Measurements from ENCODE around the gene DNAJC7. TPM values are rescaled to one million over a fixed set of nuclear protein-coding genes. Genes with fewer than 3 reads are reported as not detected.

The DNAJC7 gene
- total and polyA plus RNA-seq, 9 of the 15 experiments (the other 6 are each of a cell fraction or from before 2014, with no cell fraction given), result 85.8 to 262 (median 157) TPM

DNA sequence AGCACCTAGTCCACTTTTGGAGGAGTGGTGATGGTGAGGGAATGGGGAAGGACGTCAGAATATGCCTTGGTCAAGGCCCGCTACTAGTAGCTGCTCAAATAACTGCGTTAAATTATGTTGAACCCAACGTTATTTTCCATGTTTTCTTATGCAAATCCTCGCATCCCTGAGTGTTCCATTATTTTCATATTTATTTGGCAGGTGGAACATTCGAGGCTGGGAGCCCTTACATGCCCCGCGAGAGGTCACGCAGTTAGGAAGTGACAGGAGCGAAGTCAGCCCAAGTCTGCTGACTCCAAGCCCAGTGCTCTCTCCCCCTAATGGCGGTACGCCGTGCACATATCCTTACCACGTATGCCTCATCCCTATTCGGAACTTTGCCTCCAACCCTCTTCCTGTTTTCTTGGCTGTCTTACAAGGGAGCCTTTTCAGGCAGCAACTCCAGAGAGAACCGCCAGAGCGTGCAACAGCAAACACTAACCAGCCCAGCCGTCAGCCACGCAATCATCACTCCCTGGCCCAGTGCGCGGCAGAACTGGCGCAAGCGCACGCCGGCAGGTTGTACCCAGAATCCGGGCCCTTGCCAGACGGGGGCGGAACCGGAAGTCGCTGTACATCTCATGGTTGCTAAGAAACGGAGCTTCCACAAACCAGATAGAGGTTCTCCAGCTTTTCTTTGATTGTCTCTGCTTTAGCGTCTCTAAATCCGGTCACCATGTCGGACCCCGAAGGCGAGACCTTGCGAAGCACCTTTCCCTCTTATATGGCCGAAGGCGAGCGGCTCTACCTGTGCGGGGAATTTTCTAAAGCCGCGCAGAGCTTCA, 87.0 kb downstream of the DNAJC7 start, which contains the start of gene ODAD4 (continued):
- TF ChIP-seq, protein P1, sequence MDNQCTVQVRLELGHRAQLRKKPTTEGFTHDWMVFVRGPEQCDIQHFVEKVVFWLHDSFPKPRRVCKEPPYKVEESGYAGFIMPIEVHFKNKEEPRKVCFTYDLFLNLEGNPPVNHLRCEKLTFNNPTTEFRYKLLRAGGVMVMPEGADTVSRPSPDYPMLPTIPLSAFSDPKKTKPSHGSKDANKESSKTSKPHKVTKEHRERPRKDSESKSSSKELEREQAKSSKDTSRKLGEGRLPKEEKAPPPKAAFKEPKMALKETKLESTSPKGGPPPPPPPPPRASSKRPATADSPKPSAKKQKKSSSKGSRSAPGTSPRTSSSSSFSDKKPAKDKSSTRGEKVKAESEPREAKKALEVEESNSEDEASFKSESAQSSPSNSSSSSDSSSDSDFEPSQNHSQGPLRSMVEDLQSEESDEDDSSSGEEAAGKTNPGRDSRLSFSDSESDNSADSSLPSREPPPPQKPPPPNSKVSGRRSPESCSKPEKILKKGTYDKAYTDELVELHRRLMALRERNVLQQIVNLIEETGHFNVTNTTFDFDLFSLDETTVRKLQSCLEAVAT (IDR thresholded peaks at IDR 0.05), result peak; percentile 57 to 72; a peak in 2 of 4 replicates
- TF ChIP-seq RBBP5 (IDR thresholded peaks at IDR 0.05; ENCODE audit: borderline replicate concordance, insufficient read depth, low read length, poor library complexity, severe bottlenecking) (peak; percentile 53), DNMT1 (IDR thresholded peaks at IDR 0.05) (no peak), GABPB2 (CRISPR knock-in tag; conservative IDR thresholded peaks at IDR 0.05) (no peak; the same call in 1 of the 2 replicates), ZNF212 (CRISPR knock-in tag; IDR thresholded peaks at IDR 0.05) (no peak), XRCC4 (IDR thresholded peaks at IDR 0.05; ENCODE audit: extremely low read depth, insufficient read depth, insufficient read length) (no peak), CREB1 (IDR thresholded peaks at IDR 0.05) (peak; percentile 36; the same call in 1 of the 2 replicates), CREB1 (CRISPR knock-in tag; IDR thresholded peaks at IDR 0.05) (peak; percentile 77), DACH1 (IDR thresholded peaks at IDR 0.05; ENCODE audit: partially characterized antibody) (peak; percentile 26), CREBBP (IDR thresholded peaks at IDR 0.05; ENCODE audit: low read depth, low read length) (no peak), ZFP1 (CRISPR knock-in tag; IDR thresholded peaks at IDR 0.05) (no peak), HDAC1 (IDR thresholded peaks at IDR 0.05) (peak in 1 of 2 experiments; percentile 86; a peak in 2 of 4 replicates)
- TF ChIP-seq, protein P2, sequence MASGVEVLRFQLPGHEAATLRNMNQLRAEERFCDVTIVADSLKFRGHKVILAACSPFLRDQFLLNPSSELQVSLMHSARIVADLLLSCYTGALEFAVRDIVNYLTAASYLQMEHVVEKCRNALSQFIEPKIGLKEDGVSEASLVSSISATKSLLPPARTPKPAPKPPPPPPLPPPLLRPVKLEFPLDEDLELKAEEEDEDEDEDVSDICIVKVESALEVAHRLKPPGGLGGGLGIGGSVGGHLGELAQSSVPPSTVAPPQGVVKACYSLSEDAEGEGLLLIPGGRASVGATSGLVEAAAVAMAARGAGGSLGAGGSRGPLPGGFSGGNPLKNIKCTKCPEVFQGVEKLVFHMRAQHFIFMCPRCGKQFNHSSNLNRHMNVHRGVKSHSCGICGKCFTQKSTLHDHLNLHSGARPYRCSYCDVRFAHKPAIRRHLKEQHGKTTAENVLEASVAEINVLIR (CRISPR knock-in tag; IDR thresholded peaks at IDR 0.05), result no peak
- TF ChIP-seq, protein P3, sequence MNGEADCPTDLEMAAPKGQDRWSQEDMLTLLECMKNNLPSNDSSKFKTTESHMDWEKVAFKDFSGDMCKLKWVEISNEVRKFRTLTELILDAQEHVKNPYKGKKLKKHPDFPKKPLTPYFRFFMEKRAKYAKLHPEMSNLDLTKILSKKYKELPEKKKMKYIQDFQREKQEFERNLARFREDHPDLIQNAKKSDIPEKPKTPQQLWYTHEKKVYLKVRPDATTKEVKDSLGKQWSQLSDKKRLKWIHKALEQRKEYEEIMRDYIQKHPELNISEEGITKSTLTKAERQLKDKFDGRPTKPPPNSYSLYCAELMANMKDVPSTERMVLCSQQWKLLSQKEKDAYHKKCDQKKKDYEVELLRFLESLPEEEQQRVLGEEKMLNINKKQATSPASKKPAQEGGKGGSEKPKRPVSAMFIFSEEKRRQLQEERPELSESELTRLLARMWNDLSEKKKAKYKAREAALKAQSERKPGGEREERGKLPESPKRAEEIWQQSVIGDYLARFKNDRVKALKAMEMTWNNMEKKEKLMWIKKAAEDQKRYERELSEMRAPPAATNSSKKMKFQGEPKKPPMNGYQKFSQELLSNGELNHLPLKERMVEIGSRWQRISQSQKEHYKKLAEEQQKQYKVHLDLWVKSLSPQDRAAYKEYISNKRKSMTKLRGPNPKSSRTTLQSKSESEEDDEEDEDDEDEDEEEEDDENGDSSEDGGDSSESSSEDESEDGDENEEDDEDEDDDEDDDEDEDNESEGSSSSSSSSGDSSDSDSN (IDR thresholded peaks at IDR 0.05; ENCODE audit: borderline replicate concordance in 1 of 2, low read depth in 2 of 2, low read length in 2 of 2), result no peak
- TF ChIP-seq, protein P4, sequence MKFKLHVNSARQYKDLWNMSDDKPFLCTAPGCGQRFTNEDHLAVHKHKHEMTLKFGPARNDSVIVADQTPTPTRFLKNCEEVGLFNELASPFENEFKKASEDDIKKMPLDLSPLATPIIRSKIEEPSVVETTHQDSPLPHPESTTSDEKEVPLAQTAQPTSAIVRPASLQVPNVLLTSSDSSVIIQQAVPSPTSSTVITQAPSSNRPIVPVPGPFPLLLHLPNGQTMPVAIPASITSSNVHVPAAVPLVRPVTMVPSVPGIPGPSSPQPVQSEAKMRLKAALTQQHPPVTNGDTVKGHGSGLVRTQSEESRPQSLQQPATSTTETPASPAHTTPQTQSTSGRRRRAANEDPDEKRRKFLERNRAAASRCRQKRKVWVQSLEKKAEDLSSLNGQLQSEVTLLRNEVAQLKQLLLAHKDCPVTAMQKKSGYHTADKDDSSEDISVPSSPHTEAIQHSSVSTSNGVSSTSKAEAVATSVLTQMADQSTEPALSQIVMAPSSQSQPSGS (CRISPR knock-in tag; IDR thresholded peaks at IDR 0.05), result no peak
- TF ChIP-seq, protein P5, sequence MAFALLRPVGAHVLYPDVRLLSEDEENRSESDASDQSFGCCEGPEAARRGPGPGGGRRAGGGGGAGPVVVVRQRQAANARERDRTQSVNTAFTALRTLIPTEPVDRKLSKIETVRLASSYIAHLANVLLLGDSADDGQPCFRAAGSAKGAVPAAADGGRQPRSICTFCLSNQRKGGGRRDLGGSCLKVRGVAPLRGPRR (CRISPR knock-in tag; IDR thresholded peaks at IDR 0.05), result no peak
- TF ChIP-seq, protein P6, sequence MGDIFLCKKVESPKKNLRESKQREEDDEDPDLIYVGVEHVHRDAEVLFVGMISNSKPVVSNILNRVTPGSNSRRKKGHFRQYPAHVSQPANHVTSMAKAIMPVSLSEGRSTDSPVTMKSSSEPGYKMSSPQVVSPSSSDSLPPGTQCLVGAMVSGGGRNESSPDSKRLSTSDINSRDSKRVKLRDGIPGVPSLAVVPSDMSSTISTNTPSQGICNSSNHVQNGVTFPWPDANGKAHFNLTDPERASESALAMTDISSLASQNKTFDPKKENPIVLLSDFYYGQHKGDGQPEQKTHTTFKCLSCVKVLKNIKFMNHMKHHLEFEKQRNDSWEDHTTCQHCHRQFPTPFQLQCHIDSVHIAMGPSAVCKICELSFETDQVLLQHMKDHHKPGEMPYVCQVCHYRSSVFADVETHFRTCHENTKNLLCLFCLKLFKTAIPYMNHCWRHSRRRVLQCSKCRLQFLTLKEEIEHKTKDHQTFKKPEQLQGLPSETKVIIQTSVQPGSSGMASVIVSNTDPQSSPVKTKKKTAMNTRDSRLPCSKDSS (IDR thresholded peaks at IDR 0.05; ENCODE audit: low read depth, partially characterized antibody), result no peak
